GM19239 (cell line): ENCODE results near the gene SRRM3.
"Not testable (repeated sequence)": the region's sequence is repeated elsewhere in the genome, so short reads cannot be mapped to it uniquely, and the experiment has no call there.

Experiments
- DNase-seq: peaks from one replicate; pipeline ENCODE4 v3.0.0; 2011; ENCODE audit warnings: low spot score; ENCODE audit not compliant: insufficient read length
- FAIRE-seq: peaks from 2 replicates; lab custom pipeline; 2011; peaks lifted over from hg19 to GRCh38; lab: Jason Lieb, UNC

SRRM3 gene

DNA sequence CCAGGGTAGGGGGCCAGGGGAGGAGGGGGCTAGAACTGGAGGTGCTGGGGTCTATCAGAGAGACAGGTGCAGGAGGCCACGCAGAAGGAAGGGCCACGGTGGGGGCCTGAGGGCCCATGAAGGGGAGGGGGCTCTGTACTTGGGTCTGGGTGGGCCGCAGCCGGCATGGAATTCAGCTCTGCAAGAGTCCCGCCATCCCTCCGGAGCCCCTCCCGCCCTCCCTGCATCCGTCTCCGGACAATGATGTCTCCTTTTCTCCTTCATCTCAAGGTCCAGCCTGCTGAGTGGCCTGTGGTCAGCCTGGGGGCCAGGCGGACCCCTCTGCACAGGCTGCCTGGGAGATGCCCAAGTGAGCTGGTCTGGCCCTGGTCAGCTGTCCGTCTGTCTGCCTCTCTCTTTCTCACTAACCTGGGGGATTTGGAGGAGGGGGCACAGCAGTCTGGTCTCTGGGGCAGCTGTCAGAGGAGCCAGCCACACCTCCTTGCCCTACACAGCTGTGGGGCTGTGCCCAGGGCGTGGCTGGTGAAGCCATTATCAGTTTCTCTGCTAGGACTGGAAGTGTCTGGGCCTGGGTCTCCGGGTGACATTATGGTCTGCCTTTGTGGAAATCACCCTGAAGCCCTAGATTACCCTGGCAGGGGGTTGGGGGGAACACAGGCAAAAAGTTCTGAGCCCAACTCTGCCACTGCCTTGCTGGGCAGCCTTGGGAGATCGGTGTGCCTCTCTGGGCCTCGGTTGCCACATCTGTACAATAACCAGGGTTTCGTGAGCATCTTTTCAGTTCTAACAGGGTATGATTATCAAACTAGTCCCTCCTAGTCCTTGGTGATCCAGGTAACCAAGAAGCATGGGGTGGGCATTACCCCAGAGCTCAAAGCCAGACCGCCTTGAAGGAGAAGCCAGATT, 81.8 kb downstream of the SRRM3 start:
- FAIRE-seq (no peak), DNase-seq (no peak)

DNA sequence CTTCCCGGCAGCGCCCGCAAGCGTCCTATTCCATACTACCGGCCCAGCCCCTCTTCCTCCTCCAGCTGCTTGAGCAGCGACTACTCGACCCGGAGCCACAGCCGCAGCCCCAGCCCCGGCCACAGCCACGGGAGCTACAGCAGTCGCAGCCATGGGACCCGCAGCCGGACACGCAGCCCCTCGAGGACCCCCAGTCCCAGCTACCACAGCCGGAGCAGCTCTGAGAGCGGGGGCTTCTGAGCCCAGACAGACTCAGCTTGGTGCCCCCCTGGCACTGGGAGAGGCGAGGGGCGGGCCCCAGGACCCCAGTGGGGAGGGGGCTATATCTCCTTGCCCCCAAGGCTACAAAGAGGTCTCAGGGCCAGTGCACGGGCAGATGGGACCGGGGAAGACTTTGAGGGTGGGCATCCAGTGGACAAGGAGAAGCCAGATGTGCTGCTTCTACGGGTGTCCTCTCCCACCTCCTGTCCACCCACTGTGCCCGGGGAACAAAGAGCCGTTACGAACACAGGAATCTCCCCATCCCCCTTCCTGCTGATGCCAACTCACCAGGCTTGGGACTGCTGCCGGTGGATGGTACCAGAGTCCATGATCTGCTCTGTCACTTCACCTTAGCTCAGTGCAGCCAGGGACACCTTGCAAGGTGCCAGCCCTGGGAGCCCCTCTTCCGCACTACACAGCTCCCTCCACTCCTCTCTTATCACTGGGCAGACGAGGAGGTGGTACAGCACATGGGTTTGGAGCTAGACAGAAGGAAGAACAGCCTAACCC, 84.1 kb downstream of the SRRM3 start:
- DNase-seq (no peak), FAIRE-seq (no peak)

GRCh38 chr7:76286842-76287403, 85.2 kb downstream of the SRRM3 start:
- no peak for FAIRE-seq

DNA sequence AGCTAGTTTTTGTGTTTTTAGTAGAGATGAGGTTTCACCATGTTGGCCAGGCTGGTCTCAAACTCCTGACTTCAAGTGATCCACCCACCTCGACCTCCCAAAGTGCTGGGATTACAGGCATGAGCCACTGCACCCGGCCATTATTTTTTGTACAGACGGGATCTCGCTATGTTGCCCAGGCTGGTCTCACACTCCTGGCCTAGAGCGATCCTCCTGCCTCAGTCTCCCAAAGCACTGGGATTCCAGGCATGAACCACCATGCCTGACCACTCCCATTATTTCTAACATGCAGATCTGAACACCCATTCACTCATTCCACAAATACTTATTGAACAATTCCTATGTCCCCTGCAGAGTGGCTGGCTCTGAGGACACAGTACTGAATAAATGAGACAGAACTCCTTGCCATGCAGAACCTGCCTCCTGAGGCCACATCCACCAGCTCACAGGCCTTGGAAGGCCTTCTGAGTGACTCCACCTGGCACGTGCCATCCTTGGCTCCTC, 89.2 kb downstream of the SRRM3 start:
- not testable (repeated sequence) for FAIRE-seq, DNase-seq

More at GRCh38 chr7:76286842-76287403, 85.2 kb downstream of the SRRM3 start:
- DNase-seq = no peak

DNA sequence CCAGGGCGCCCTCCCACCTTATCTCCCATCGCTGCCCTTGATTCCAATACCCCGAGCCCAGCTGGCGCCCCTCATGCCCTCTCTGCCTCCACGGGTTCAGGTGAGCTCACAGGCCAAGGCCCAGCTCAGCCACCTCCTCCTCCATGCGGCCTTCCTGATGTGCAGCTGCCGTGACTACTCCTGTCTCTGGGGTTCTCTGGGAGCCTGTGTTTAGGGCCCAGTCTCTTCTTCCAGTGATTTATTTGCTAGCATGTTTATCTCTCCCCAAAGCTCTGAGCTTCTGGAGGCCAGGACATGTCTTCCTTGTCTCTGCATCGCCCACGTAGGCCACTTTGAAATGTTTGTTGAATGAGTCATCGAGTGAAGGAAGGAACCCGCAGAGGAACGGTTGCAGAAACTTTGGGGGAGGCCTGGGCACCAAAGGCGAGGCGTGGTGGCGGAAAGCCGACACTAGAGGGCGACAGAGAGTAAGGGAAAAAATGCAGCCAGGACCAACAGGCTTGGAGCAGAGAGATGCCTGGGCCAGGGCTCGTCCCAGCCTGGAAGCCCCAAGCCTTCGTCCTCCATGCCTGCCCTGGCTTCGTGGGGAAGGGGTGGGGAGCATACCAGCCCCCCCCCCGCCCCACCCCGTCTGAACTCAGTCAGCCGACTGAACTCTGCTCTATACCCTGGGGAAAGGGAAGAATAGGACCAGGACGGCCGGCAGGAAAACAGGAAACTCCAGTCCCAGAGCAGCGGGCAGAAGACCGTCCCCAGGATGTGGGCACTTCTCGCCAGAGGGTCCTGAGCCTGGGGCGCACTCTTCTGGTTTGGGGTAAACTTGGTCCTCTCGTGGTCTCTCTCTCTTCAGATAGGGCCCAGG, 89.9 kb downstream of the SRRM3 start:
- FAIRE-seq (peak; percentile 86), DNase-seq (peak; percentile 86)

- DNase-seq (no peak), FAIRE-seq (no peak)
These were observed 90.5 kb downstream of the SRRM3 start for GRCh38 chr7:76292213-76292573.

DNA sequence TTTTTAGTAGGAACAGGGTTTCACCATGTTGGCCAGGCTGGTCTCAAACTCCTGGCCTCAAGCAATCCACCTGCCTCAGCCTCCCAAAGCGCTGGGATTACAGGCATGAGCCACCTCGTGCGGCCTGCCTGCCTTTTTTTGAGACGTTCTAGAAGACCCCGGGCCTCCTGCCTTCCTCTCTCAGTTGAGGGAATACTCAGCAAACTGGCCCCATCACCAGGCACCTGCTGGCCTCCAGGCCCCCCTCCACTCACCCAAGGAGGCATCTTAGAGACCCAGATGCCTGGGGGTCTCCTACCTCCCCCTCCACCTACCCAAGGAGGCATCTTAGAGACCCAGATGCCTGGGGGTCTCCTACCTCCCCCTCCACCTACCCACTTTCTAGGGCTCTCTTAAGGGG, 91.2 kb downstream of the SRRM3 start:
- not testable (repeated sequence) for FAIRE-seq, DNase-seq

- FAIRE-seq = no peak
- DNase-seq = no peak
These were observed 91.8 kb downstream of the SRRM3 start for GRCh38 chr7:76293407-76293901.

GRCh38 chr7:76294344-76295024, 92.8 kb downstream of the SRRM3 start:
- DNase-seq (no peak), FAIRE-seq (no peak)

DNA sequence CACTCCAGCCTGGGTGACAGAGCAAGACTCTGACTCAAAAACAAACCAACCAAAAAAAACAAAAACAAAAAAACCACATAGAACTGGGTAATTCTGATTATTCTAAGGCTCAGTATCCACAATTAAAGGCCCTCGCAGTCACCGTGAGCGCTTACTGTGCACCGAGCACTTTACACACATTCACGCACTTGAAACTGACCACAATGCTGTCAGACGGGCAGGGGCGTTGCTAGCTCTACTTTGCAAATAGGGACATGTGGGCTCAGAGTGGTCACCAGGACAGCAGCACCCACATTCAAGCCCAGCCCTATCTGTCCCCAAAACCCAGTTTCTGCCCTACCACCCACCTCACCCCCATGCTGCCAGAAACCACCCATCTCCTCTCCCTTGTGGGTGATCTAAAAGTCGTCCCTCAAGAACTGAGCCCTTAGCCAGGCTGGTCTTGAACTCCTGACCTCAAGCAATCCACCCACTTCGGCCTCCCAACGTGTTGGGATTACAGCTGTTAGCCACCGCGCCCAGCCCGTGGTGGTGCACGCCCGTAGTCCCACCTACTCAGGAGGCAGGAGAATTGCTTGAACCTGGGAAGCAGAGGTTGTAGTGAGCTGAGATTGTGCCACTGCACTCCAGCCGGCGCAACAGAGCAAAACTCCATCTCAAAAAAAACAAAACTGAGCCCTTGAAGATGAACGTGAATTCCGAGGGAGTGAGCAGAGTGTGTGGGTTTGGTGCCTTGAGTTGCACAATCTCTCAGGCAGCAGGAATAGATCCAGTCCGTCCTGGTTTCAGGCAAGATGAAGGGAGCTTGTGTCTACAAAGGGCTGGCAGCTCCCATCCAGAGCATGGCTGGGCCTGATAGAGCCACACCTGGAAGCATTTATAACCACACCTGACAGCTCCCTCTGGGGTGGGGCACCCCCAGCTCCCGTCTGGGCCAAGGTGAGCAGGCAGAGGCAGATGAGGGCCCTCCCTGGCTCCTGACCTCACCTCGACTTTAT, 95.3 kb downstream of the SRRM3 start:
- no peak for FAIRE-seq

GRCh38 chr7:76300166-76300731, 98.6 kb downstream of the SRRM3 start:
- DNase-seq = no peak
- no peak for FAIRE-seq

More for the DNA sequence above, 95.3 kb downstream of the SRRM3 start:
- DNase-seq = no peak

GRCh38 chr7:76301000-76301399, 99.3 kb downstream of the SRRM3 start:
- FAIRE-seq (no peak), DNase-seq (no peak)

GRCh38 chr7:76302347-76303201, 100.9 kb downstream of the SRRM3 start, which contains the start of gene HSPB1:
Gene HSPB1, plus strand, starts transcription at chr7:76302673. Its CDS starts 40 bp downstream, at chr7:76302713.
- FAIRE-seq (no peak), DNase-seq (no peak)

DNA sequence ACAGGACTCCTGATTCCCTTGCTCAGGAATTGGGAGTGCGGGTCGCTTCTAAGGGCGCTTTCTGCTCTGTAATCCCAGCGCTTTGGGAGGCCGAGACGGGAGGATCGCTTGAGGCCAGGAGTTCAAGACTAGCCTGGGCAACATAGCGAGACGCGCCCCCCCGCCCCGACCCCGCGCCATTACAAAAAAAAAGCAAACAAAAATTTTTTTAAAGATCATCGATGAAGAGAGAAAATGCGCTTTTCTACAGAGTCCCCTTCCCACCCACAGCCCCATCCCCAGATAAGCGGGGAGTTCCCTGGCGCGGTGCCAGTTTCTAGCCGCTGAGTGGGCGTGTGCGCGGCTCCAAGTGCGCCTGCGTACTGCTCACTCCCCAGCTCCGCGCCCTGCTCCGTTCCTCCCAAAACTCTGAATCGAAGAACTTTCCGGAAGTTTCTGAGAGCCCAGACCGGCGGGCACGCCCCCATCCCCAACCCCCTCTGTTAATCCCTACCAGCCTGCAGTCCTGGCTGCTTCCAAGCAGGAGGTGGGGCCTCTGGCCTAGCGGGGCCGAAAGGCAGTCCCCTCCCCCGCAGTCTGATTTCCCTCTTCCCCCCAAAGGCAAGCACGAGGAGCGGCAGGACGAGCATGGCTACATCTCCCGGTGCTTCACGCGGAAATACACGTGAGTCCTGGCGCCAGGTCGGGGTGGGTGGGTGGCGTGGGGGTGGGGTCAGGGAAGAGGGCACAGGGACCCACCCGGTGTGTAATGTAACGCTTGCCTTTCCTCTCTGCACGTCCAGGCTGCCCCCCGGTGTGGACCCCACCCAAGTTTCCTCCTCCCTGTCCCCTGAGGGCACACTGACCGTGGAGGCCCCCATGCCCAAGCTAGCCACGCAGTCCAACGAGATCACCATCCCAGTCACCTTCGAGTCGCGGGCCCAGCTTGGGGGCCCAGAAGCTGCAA, 101.8 kb downstream of the SRRM3 start:
- DNase-seq (peak; percentile 82), FAIRE-seq (peak; percentile 73)

DNA sequence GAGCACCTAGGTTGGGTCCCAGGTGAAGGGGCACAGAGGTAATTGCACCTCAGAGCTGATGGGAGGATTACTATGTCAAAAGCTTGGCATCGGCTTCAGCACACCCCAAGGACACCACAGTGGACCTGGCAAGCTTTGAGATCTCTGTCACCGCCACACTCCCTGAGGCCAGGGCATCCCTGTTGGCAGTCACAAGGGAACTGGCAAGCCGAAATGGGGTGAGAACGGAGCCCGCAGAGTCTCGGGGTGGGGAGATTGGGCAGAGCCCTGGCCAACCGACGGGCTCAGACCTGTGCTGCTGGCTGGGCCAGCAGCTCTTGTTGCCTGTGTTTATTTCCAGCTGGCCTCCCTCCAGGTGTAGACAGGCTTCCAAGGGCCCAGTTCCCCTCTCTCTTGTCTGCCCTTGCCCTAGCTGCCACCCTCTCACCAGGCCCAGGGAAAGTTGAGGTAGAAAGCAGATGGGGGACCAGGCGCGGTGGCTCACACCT, 103.2 kb downstream of the SRRM3 start:
- no peak for FAIRE-seq
- no peak for DNase-seq
